Esophagus (tissue), 2 donors: Measurements from ENCODE around the gene TBC1D8B. TPM values are rescaled to one million over a fixed set of nuclear protein-coding genes. Genes with fewer than 3 reads are reported as not detected.

Experiments used
- H3K27ac ChIP-seq, 2 donors: one replicate each; pipeline ENCODE4 v1.5.1; 2013; ENCODE audit warnings: low read depth in 2 of 2, mild to moderate bottlenecking in 2 of 2, inconsistent platforms in 1 of 2, low read length in 1 of 2, moderate library complexity in 1 of 2
- H3K27me3 ChIP-seq, 2 donors: one replicate each; pipeline ENCODE4 v1.6.1; 2013; ENCODE audit warnings: low read length in 2 of 2, control low read depth in 1 of 2, mild to moderate bottlenecking in 1 of 2; ENCODE audit not compliant: insufficient read depth in 2 of 2, control insufficient read depth in 1 of 2
- H3K36me3 ChIP-seq, 2 donors: one replicate each; pipeline ENCODE4 v1.6.1; 2013; ENCODE audit warnings: low read length in 1 of 2; ENCODE audit not compliant: control insufficient read depth in 2 of 2, insufficient read depth in 2 of 2
- H3K4me1 ChIP-seq, 2 donors: one replicate each; pipeline ENCODE4 v1.6.1; 2013; ENCODE audit warnings: low read length in 1 of 2; ENCODE audit not compliant: control insufficient read depth in 2 of 2, insufficient read depth in 2 of 2
- H3K4me3 ChIP-seq, 2 donors: one replicate each; pipeline ENCODE4 v1.5.1; 2013; ENCODE audit warnings: low read length in 2 of 2, mild to moderate bottlenecking in 2 of 2, low read depth in 1 of 2, moderate library complexity in 1 of 2
- H3K9me3 ChIP-seq, 2 donors: one replicate each; pipeline ENCODE4 v1.6.1; 2013; ENCODE audit warnings: mild to moderate bottlenecking in 2 of 2, low read depth in 1 of 2, low read length in 1 of 2, moderate library complexity in 1 of 2; ENCODE audit not compliant: control insufficient read depth in 2 of 2, insufficient read depth in 1 of 2
- WGBS, 2 donors: extraction: QIAGEN DNeasy Blood & Tissue Kit; methylation state at CpG; one replicate each; pipeline ENCODE4 v1.1.7; 2013; 5-methylcytosine and 5-hydroxymethylcytosine counted together
- polyA plus RNA-seq, 2 donors: library from polyadenylated mRNA; stranded (reverse); fragments of 200-250 nt; gene quantifications; one replicate each; pipeline ENCODE4 v1.2.3, GENCODE V29; 2013
- donor health status: healthy with polysubstance abuse.
- donor health status: Bipolar disorder and iron deficiency.

TBC1D8B gene
- polyA plus RNA-seq, 2 donors: 0.93 to 1.6 TPM

- H3K4me1 ChIP-seq: no peaks in the 10 kb centered on the region
- no peaks in the 10 kb centered on the region for H3K9me3 ChIP-seq
- peaks cover 0 to 14% of the 10 kb centered on the region in 2 donors for H3K27me3 ChIP-seq
- 16 to 31% methylated on average over 3 of the region's 3 CpGs for WGBS, 2 donors
- H3K27ac ChIP-seq: no peak overlapping the region
- H3K36me3 ChIP-seq: no peaks in the 10 kb centered on the region
- no peak overlapping the region for H3K4me3 ChIP-seq
These were observed 92.5 kb downstream of the TBC1D8B start for GRCh38 chrX:106894978-106895452.

- Histone ChIP-seq H3K27me3 (peaks cover 0 to 21% of the 10 kb centered on the region in 2 donors), H3K27ac (no peak overlapping the region), H3K36me3 (no peaks in the 10 kb centered on the region), H3K4me1 (no peaks in the 10 kb centered on the region), H3K9me3 (no peaks in the 10 kb centered on the region), H3K4me3 (no peak overlapping the region)
- WGBS, 2 donors: 70 to 73% methylated on average over 6 of the region's 6 CpGs
These were observed 94.8 kb downstream of the TBC1D8B start for GRCh38 chrX:106897259-106897658.

- WGBS, 2 donors: 23 to 63% methylated on average over 1 of the region's 1 CpG
- H3K4me1 ChIP-seq: no peaks in the 10 kb centered on the region
- H3K27me3 ChIP-seq: peaks cover 0 to 17% of the 10 kb centered on the region in 2 donors
- no peak overlapping the region for H3K4me3 ChIP-seq
- no peak overlapping the region for H3K27ac ChIP-seq
- no peaks in the 10 kb centered on the region for H3K36me3 ChIP-seq
- H3K9me3 ChIP-seq: no peaks in the 10 kb centered on the region
These were observed 96.0 kb downstream of the TBC1D8B start for GRCh38 chrX:106898462-106898861.

- Histone ChIP-seq H3K4me3 (no peak overlapping the region), H3K27ac (no peak overlapping the region), H3K9me3 (no peaks in the 10 kb centered on the region), H3K36me3 (no peaks in the 10 kb centered on the region), H3K27me3 (peaks cover 0 to 13% of the 10 kb centered on the region in 2 donors), H3K4me1 (no peaks in the 10 kb centered on the region)
- 40 to 52% methylated on average over 2 of the region's 2 CpGs for WGBS, 2 donors
These were observed 96.8 kb downstream of the TBC1D8B start for GRCh38 chrX:106899276-106899675.

- Histone ChIP-seq H3K9me3 (no peaks in the 10 kb centered on the region), H3K4me1 (no peaks in the 10 kb centered on the region), H3K27me3 (peaks cover 0 to 13% of the 10 kb centered on the region in 2 donors), H3K4me3 (no peak overlapping the region), H3K27ac (no peak overlapping the region), H3K36me3 (no peaks in the 10 kb centered on the region)
- 47 to 94% methylated on average over 1 of the region's 1 CpG for WGBS, 2 donors
These were observed 97.4 kb downstream of the TBC1D8B start for GRCh38 chrX:106899841-106900240.

- WGBS, 2 donors: 75 to 87% methylated on average over 3 of the region's 3 CpGs
- Histone ChIP-seq H3K36me3 (no peaks in the 10 kb centered on the region), H3K27ac (no peak overlapping the region), H3K4me1 (no peaks in the 10 kb centered on the region), H3K9me3 (no peaks in the 10 kb centered on the region), H3K27me3 (peaks cover 0 to 13% of the 10 kb centered on the region in 2 donors), H3K4me3 (no peak overlapping the region)
These were observed 98.9 kb downstream of the TBC1D8B start for GRCh38 chrX:106901341-106901740.

GRCh38 chrX:106901781-106902219 lies 99.3 kb downstream of the TBC1D8B start:
- Histone ChIP-seq H3K4me3 (no peak overlapping the region), H3K9me3 (no peaks in the 10 kb centered on the region), H3K36me3 (no peaks in the 10 kb centered on the region), H3K27me3 (peaks cover 0 to 13% of the 10 kb centered on the region in 2 donors), H3K27ac (no peak overlapping the region), H3K4me1 (no peaks in the 10 kb centered on the region)
- 73 to 85% methylated on average over 4 of the region's 4 CpGs for WGBS, 2 donors

GRCh38 chrX:106902684-106903083 lies 100.2 kb downstream of the TBC1D8B start:
- H3K9me3 ChIP-seq: no peaks in the 10 kb centered on the region
- H3K36me3 ChIP-seq: no peaks in the 10 kb centered on the region
- H3K27ac ChIP-seq: no peak overlapping the region
- WGBS, 2 donors: 73 to 94% methylated on average over 2 of the region's 2 CpGs
- H3K27me3 ChIP-seq: peaks cover 0 to 13% of the 10 kb centered on the region in 2 donors
- H3K4me3 ChIP-seq: no peak overlapping the region
- H3K4me1 ChIP-seq: no peaks in the 10 kb centered on the region

GRCh38 chrX:106903291-106903824 lies 100.9 kb downstream of the TBC1D8B start, which contains the start of gene RIPPLY1:
Gene RIPPLY1 (minus strand): TSS chrX:106903341. CDS start chrX:106903287, 54 bp downstream.
- Histone ChIP-seq H3K9me3 (no peaks in the 10 kb centered on the region), H3K27me3 (peaks cover 0 to 13% of the 10 kb centered on the region in 2 donors), H3K36me3 (no peaks in the 10 kb centered on the region), H3K27ac (no peak within 1 kb of the TSS), H3K4me1 (no peaks in the 10 kb centered on the region), H3K4me3 (no peak within 1 kb of the TSS)
- WGBS, 2 donors: 82 to 89% methylated on average over 1 of the region's 1 CpG
